GM18861 (cell line): ENCODE measurements around the gene HES4.
"Not testable (repeated sequence)": the region's sequence is repeated elsewhere in the genome, so short reads cannot be mapped to it uniquely, and the experiment has no call there.

Experiments used
- ATAC-seq: cut with Tn5 transposase; IDR thresholded peaks from one replicate; pipeline ENCODE4 v1.9.1; 2021; ENCODE audit not compliant: unreplicated experiment

HES4 gene

DNA sequence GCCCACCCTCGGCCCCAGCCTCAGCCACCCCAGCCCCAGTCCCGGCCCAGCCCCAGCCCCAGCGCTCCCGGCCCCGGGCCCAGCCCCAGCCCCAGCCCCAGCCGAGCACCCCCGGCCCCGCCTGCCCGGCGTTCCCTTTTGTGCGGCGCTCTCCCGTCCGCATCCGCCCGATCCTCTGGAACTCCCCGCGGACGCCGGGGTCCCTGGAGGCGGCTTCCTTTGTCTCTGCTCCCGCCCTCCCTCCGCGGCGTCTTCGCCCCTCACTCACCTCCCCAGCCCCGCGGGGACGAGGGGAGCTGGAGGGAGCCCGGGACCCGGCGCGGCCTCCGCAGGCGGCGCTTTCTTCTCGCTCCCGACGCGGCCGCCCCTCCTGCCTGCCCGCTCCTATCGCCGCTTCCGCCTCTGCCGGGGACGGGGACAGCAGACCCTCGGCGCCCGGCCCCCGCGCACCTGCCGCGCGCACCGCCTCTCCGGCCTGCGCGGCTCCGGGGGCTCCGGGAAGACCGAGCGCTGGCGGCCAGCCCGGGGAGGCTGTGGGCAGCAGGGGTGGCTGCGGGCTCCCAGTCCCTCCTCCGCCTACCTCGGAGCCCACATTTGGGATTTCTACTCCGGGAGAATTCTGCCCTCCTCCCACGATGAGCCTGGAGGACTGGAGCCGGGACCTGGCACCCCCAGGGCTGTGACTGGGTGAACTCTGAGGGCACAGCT lies 34.0 kb upstream of the HES4 start:
- no peak for ATAC-seq

DNA sequence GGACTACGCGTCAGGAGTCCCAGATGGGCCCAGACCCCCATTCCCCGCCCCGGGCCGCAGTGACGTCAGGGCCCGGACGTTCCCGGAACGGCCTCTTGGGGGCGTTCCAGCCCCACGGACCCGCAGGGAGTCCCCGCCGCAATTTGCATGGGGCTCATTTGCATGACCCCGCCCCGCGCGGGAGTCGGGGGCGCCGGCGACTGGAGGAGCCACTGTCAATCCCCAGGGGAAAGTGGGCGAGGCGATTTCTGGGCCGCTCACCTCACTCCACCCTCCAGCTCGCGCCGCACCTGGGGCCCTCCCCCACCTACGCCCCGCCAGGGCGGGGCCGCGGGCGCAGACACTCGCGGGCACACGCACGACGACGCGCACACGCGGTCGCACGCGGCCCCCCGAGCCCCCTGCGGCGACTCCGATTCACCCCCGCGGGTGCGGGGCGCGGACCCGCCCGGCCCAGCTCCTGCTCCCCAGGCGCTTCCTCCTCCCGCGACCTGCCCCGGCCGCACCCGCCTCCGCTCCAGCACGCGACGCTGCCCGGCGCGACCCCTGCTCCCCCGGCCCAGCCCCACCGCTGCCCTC lies 33.2 kb upstream of the HES4 start:
- peak; percentile 81 for ATAC-seq

DNA sequence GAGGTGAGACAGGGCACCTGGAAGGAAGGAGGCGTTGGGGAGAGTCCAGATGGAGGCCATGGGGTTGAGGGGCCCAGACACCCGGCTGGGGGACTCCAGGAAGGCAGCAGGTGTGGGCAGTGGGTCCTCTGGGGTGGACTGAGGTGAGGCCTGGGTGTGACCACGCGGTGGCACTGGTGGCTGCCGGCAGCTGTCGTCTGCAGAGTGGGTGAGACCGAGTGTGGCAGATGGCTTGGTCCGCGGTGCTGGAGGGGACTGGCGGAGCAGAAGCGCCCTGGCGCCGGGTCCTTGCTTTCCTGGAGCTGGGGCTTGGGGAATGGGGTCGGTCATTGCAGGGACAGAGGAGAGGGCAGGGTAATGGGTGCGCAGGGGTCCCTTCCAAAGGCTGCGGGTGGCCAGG lies 32.5 kb upstream of the HES4 start:
- no peak for ATAC-seq

DNA sequence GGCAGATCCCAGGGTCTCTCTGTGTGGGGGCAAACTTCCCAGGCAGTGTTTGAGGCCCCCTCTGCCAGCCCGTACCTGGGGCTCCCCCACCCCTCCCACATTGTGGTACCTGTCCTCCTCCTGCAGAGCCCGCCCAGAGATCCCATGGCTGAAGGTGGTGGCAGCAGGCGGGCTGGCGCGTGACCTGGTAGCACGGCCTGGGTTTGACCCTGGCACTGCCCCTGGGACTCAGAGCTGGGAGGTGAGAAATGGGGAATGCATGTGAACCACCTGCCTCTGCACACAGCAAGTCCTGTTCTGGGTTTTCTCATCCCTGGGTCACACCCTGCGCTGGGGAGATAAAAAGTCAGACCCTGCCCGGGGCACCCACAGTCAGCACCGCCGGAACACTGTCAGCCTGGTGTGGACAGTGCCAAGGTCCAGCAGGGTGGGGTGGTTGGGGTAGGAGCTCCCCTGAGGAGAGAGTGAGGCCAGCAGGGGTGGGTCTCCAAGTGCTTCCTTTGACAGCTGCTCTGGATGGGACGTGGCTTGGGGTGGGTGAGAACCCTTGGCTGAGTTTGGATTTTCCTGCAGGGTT lies 31.9 kb upstream of the HES4 start:
- ATAC-seq: no peak

DNA sequence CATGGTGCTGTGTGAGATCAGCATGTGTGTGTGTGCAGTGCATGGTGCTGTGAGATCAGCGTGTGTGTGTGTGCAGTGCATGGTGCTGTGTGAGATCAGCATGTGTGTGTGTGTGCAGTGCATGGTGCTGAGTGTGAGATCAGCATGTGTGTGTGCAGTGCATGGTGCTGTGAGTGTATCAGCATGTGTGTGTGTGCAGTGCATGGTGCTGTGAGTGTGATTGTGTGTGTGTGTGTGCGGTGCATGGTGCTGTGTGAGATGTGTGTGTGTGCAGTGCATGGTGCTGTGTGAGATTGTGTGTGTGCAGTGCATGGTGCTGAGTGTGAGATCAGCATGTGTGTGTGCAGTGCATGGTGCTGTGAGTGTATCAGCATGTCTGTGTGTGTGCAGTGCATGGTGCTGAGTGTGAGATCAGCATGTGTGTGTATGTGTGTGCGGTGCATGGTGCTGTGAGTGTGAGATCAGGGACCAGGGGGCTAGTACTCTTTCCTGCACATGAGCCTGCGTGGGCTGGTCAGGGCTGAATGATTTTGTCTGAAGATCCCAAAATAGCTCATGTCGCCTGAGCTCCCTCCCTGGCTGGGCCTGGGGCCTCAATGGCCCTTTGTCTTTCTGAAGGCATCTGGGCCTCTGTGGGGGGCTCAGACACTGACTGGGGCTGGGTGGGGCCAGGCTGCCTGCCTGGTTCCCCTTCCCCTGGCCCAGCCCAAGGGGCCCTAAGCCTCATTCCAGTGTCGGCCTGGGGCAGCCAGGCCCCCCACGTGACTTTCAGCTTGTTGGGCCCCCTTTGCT lies 31.2 kb upstream of the HES4 start:
- not testable (repeated sequence) for ATAC-seq

DNA sequence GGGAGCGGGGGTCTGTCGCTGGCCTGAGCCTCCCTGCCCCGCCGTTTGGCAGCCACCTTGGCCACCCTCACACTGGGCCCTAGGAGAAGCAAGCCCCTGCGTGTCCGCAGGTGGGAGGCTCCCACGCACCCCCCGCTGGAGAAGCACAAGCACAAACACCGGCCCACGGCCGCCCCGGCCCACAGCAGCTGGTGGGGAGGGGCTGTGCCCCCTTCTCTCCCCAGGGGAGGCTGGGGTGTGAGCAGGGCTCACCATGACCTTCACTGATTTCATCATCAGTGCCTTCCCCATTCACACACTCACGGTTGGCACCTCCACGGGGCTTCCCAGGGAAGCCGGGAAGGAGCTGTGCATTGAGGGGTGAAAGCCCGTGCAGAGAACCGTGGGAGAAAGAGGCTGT lies 27.9 kb upstream of the HES4 start:
- no peak for ATAC-seq

DNA sequence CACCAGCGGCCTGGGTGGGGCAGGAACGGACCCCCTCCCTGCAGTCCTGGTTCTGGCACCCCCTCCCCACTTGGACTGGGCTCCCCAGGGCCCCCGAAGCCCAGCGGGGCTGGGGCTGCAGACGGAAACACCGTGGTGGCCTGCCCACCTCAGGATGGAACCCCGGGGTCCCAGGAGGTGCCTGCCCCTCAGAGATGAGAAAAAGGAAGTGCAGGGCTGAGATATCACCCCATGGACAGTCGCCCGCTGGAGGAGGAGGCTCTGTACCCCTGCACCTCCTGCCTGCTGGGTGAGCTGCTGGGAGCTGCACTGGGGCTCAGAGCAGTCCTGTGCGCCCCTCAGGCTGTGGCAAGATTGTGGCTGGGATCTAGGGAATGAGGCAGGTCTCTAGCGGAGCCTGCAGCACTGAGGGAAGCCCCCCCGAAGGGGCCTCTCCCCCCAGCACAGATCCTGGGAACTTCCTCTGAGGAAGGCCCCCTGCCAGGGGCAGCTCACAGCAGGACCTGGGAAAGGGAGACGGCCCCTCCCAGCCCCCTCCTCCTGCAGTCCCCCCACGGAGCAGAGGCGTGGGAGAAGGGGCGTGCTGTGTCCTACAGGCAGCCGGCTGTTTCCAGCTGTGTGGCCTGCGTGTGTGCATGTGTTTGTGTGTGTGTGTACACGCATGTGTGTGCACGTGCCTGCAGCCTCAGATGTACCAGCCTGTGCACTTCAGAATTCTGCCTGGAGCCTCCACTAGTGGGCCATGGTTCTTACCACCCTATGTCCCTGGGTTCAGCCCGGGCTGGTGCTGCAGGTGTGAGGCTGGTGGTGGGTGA lies 26.9 kb upstream of the HES4 start:
- ATAC-seq: no peak

DNA sequence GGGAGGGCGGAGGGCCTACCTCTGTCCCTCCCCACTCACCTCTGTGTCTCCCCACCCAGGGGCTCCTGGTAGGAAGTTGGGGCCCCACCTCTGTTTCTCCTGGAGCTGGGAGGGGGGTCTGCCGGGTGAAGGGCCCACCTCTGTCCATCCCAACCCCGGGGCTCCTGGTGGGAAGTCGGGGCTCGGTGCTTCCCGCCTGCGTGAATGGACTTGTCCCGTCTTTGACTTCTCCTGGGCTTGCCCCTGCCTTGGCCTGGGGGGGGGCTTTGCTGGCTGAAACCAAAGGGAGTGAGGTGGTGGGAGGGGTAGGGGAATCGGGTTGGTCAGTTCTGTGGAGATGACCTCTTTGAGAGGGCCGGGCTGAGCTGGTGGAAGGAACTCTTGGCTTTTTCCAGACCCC lies 25.8 kb upstream of the HES4 start:
- ATAC-seq: no peak

DNA sequence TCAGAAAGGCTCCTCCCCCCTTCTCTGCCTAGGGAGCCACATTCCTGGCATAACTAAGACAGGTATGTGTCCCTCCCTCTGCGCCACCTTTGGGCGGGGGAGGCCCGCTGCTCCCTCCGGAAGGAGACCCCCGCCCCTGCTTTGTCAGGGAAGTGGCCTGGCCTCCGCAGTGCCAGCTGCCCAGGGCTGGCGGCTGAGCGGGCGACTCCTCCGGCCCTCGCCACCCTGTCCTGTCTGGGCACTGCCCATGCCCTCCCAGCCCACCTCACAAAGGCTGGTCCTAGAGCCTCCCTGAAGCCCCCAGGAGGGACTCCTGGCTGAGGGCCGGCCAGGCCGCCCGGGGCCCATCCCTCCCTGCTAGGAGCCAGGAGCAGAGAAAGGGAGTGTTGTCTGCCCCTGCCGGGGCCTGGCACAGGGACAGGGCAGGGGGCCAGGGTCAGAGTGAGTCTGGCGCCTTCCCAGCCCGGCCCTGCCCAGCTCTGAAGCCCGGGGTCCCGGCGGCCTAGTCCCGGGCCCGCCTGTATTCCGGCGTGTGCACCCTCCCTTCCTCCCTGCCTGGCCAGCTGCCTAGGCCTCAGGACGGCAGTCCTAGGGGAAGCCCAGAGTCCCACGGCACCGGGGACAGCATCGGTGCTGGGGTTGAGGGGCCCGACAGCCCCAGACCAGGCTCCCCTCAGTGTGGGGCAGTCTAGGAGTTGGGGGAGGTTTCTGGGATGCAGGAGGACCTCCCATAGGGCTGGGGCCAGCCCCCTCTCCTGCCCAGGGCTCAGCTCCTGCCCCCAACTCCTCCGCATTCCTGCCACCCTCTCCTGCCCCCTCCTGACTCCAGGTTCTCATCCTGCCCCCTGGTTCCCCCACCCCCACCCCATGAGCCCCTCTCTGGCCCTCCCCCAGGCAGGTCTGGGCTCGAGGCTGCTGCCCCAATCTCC lies 25.1 kb upstream of the HES4 start:
- ATAC-seq: no peak

DNA sequence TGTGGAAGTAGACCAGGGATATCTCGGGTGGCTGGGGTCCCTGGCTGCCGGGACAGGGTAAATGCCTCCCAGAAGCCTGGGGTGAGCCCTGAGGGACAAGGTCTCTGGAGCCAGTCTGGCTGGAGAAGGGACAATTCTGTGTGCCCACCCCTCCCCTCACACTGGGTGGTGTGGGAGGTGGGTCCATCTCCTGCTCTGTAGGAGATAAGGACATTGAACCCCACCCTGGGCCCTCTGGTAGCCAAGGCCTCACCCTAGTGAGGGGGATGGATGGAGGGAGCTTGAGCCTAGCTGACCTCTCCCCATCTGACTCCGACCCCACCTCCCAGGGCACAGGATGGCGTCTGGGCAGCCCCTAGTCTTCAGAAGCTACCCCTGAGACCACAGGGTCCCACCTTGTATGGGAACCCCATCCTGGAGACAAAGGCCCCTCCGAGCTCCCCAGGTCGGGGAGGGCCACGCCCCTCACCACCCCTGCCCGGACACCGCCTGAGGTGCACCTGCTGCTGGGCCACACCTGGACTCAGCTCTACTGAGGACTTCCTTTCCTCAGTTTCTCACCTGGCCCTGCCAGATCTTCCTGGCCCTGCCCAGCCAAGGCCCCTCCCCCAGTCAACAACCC lies 24.4 kb upstream of the HES4 start:
- ATAC-seq: no peak

DNA sequence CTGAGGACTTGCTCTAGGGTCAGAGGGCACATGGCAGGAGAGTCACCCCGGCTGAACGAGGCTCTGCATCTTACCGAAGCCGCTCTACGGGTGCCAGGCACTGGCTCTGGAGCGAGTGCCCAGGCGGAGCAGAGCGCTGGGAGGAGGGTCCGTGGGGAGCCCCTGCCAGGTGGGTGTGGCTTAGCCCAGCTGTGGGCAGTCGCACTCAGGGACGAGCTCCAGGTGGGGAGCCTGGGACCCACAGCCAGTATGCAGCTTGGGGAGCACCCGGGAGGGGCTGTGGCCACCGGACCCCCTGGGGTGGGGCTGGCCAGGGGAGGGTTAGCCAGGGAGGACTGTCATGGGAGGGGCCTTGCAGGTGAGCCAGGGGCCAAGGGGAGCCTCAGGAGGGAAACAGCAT lies 23.8 kb upstream of the HES4 start:
- no peak for ATAC-seq

DNA sequence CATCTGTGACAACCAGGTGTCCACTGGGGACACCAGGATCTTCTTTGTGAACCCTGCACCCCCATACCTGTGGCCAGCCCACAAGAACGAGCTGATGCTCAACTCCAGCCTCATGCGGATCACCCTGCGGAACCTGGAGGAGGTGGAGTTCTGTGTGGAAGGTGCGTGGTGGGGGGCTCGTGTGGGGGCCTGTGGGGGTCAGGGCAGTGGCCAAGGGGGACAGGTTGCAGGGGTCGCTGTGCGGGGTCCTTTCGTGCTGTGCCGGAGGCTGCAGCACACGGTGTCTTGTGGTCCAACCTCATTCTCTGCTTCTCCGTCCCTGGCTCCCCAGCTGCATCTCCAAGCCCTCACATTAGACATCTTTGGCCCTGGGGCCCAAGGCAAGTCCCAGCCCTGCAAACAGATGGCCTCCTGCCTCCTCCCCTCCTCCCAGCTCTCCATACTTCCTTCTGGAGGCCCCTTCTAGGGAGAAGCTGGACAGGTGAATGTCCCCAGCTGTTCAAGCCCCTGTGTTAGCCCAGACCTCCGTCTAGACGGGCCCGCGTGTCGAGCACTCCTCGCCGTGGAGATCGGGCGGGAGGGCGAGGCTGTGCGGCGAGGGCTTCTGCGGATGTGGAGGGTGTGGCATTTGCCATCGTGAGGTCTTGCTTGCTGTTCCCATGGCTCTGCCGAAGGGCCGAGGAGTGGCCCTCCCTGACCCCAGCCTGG lies 22.6 kb upstream of the HES4 start:
- no peak for ATAC-seq

DNA sequence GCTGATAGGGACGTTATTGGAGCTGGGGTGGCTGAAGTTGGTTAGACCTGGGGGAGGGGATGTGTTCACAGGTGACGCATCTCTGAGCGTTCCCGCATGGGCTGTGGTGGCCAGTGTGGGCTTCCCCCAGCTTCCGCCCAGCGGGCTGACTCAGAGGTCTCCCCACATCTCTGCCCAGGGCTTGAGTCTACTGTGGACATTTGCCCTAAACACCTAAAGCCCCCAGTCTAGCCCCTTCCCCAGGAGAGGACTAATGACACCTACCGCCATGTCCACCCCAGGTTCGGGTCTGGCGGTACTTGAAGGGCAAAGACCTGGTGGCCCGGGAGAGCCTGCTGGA lies 22.0 kb upstream of the HES4 start:
- ATAC-seq: no peak

DNA sequence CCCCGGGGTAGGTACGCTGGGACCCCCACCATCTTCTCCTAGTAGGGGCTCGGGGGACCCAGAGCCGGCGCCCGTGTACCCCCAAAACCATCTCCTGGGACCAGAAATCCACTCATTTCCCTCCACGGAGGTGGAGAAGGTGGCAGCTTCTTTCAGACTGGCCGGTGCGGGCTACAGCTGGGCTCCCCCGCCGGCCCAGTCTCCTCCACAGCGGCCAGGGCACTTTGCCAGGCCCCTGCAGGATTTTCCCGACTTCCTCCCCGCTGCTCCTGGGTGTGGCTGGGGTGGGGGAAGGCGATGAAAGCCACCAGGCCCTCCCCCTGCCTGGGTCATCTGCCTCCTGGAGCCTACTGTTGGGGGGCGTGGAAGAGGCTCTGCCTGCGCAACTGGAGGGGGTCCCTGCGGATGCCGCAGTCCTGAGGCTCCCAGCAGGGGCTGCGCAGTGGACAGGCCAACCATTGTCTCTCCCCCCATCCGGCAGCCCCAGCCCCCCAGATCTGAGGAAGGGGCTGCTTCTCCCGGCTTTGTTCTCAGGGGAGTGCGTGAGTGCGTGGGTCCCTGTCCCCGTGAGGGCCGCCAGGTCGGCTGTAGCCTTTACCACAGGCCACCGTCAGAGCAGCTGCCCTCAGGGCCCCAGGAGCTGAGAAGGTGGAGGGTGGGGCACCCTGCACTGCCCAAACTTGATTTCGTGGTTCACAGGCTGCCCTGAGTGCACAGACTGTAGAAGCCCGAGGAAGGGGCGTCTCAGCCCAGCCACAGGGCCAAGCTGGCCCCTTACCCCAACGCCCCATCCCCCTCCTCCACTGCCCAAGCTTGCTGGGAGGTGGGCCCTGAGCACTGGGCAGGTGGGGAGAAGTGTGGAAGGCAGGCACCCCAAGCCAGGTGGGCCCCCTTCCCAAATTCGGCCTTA lies 21.4 kb upstream of the HES4 start:
- ATAC-seq: no peak

DNA sequence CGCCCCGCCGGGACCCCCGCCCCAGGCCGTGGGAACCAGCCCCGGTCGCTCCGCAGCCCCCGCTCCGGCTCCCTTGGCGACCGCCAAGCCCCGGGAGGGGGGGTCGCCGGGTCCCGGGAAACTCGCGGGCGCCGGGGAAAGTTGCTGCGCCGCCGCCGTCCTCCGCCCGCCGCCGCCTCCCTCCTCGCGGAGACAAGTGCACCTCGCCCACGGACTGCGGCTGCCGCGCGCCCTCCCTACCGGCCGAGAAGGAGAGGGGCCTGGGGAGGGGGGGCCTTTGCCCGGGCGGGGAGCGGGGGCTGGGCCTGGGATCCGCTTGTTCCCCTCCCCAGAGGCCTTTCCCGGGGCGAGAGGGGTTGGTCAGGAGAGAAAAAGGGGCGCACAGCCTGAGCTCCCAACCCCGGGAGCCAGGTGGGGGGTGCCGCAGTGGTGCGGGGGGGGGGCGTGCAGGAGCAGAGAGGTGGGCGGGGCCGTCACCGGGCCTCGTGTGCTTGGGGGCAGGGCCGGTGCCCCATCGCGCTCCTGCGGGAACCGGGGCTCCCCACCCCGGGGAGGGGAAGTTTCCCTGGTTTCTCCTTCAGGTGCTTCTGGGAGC lies 20.6 kb upstream of the HES4 start:
- ATAC-seq: peak; percentile 8

DNA sequence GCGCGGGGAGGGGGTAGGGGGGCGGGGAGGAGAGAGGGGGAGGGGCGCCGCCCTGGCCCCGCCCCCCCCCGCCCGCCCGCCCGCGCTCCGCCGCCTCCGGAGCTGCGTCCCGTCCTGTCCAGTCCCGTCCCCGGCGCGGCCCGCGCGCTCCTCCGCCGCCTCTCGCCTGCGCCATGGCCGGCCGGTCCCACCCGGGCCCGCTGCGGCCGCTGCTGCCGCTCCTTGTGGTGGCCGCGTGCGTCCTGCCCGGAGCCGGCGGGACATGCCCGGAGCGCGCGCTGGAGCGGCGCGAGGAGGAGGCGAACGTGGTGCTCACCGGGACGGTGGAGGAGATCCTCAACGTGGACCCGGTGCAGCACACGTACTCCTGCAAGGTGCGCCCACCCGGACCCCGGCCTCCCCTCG lies 20.1 kb upstream of the HES4 start, which contains the start of gene AGRN:
AGRN (plus strand) TSS at position 121 of the 405 bp plus-strand sequence; CDS start at position 174, 53 bp downstream.
- peak; percentile 34 for ATAC-seq
